ENCODE data around the gene CDCA7L.

The CDCA7L gene

GRCh38 chr7:21911341-21911875 lies 34.3 kb downstream of the CDCA7L start:
- DNase-seq (ENCODE audit: insufficient read length, low spot score) (no peak), FAIRE-seq (no peak)
- no peak for TF ChIP-seq CTCF (IDR thresholded peaks at IDR 0.05; ENCODE audit: insufficient read depth, missing control alignments)

GRCh38 chr7:21910253-21910652 lies 35.4 kb downstream of the CDCA7L start:
- no peak for DNase-seq (ENCODE audit: insufficient read length, low spot score)
- no peak for TF ChIP-seq CTCF (IDR thresholded peaks at IDR 0.05; ENCODE audit: insufficient read depth, missing control alignments)
- no peak for FAIRE-seq

- DNase-seq (ENCODE audit: insufficient read length, low spot score): no peak
- no peak for FAIRE-seq
- TF ChIP-seq CTCF (IDR thresholded peaks at IDR 0.05; ENCODE audit: insufficient read depth, missing control alignments): no peak
These were observed 37.0 kb downstream of the CDCA7L start for GRCh38 chr7:21908746-21909145.

GRCh38 chr7:21903020-21903786 lies 42.5 kb downstream of the CDCA7L start:
- no peak for TF ChIP-seq CTCF (IDR thresholded peaks at IDR 0.05; ENCODE audit: insufficient read depth, missing control alignments)
- DNase-seq (ENCODE audit: insufficient read length, low spot score): no peak
- FAIRE-seq: no peak

GRCh38 chr7:21902240-21902639 lies 43.5 kb downstream of the CDCA7L start:
- FAIRE-seq: no peak
- no peak for DNase-seq (ENCODE audit: insufficient read length, low spot score)
- TF ChIP-seq CTCF (IDR thresholded peaks at IDR 0.05; ENCODE audit: insufficient read depth, missing control alignments): no peak

GRCh38 chr7:21898265-21898930 lies 47.3 kb downstream of the CDCA7L start:
- DNase-seq (ENCODE audit: insufficient read length, low spot score) (no peak), FAIRE-seq (no peak)
- TF ChIP-seq CTCF (IDR thresholded peaks at IDR 0.05; ENCODE audit: insufficient read depth, missing control alignments): no peak

- TF ChIP-seq CTCF (IDR thresholded peaks at IDR 0.05; ENCODE audit: insufficient read depth, missing control alignments): no peak
- no peak for FAIRE-seq
- no peak for DNase-seq (ENCODE audit: insufficient read length, low spot score)
These were observed 52.3 kb downstream of the CDCA7L start for GRCh38 chr7:21893401-21893800.
